Lower lobe of right lung (tissue), 2 donors: ENCODE data around the gene MAMDC4. TPM values are rescaled to one million over a fixed set of nuclear protein-coding genes. Genes with fewer than 3 reads are reported as not detected.

Experiments
- ATAC-seq, 2 donors: fragments of 200-7000 bp; cut with Tn5 transposase; one replicate each; pipeline ENCODE4 v1.9.1; 2020 to 2022; ENCODE audit warnings: mild to moderate bottlenecking in 2 of 2, moderate library complexity in 2 of 2
- DNase-seq: peaks from one replicate; pipeline ENCODE4 v3.0.0-alpha.2; 2020
- H3K27ac ChIP-seq: fragments of 200-600 bp; one replicate; pipeline ENCODE4 v1.8.0; 2022
- H3K27me3 ChIP-seq: fragments of 200-600 bp; one replicate; pipeline ENCODE4 v1.8.0; 2022; ENCODE audit warnings: low read depth
- H3K36me3 ChIP-seq: fragments of 200-600 bp; one replicate; pipeline ENCODE4 v1.8.0; 2022; ENCODE audit warnings: mild to moderate bottlenecking
- H3K4me1 ChIP-seq: fragments of 200-600 bp; one replicate; pipeline ENCODE4 v1.8.0; 2022
- H3K4me3 ChIP-seq: fragments of 200-600 bp; one replicate; pipeline ENCODE4 v1.8.0; 2022; ENCODE audit warnings: mild to moderate bottlenecking
- H3K9me3 ChIP-seq: fragments of 200-600 bp; one replicate; pipeline ENCODE4 v1.8.0; 2022
- CTCF ChIP-seq: fragments of 200-600 bp; IDR thresholded peaks from one replicate; pipeline ENCODE4 v1.8.0; 2022; ENCODE audit warnings: antibody characterized with exemption, mild to moderate bottlenecking
- intact Hi-C: fragments of 100-400 bp; cut with DNase I; formaldehyde crosslinking; loops from one replicate; pipeline ENCODE4 v1.11.0; 2022
- total RNA-seq: library from RNA; stranded (reverse); fragmentation: NEBNext Ultra II Directional; extraction: Animal tissue kit (Norgen Biotek cat#: 25700); gene quantifications from one replicate; pipeline ENCODE4 v1.2.1, GENCODE V29; 2021
- donor health status: DM: no; HTN: yes; CAD: no; lungs with severe emphysema.

The MAMDC4 gene
- total RNA-seq, 1 donor from 2014 or later, result 13.5 TPM

- H3K4me1 ChIP-seq, result peaks cover 41% of the 10 kb centered on the region
- no peaks in the 10 kb centered on the region for H3K27me3 ChIP-seq
- peak overlapping the region; percentile 21 for H3K4me3 ChIP-seq
- H3K9me3 ChIP-seq, result no peaks in the 10 kb centered on the region
- no peak for TF ChIP-seq CTCF
- peaks cover 34% of the 10 kb centered on the region for H3K36me3 ChIP-seq
- ATAC-seq (peak; percentile 52 to 63), DNase-seq (no peak)
- H3K27ac ChIP-seq, result peak overlapping the region; percentile 84
- intact Hi-C loops, result no loop called here
Measured at GRCh38 chr9:136901516-136902258, 49.5 kb downstream of the MAMDC4 start.

- H3K27me3 ChIP-seq, result no peaks in the 10 kb centered on the region
- H3K27ac ChIP-seq, result peak overlapping the region; percentile 84
- H3K4me1 ChIP-seq, result peaks cover 41% of the 10 kb centered on the region
- DNase-seq, result peak; percentile 86
- peak overlapping the region; percentile 21 for H3K4me3 ChIP-seq
- intact Hi-C loops, result no loop called here
- TF ChIP-seq CTCF, result no peak
- H3K36me3 ChIP-seq, result peaks cover 34% of the 10 kb centered on the region
- ATAC-seq, result peak; percentile 91 to 92
- no peaks in the 10 kb centered on the region for H3K9me3 ChIP-seq
Measured at GRCh38 chr9:136902259-136902821, 50.2 kb downstream of the MAMDC4 start.

GRCh38 chr9:136903041-136903554, 51.0 kb downstream of the MAMDC4 start:
- intact Hi-C loops, result no loop called here
- H3K27ac ChIP-seq, result peak overlapping the region; percentile 84
- no peak for TF ChIP-seq CTCF
- no peak for DNase-seq
- H3K4me3 ChIP-seq, result no peak overlapping the region
- ATAC-seq, result peak in 1 of 2 donors; percentile 72
- no peaks in the 10 kb centered on the region for H3K9me3 ChIP-seq
- H3K27me3 ChIP-seq, result no peaks in the 10 kb centered on the region
- peaks cover 42% of the 10 kb centered on the region for H3K36me3 ChIP-seq
- H3K4me1 ChIP-seq, result peaks cover 41% of the 10 kb centered on the region

GRCh38 chr9:136906266-136906665, 54.1 kb downstream of the MAMDC4 start:
- TF ChIP-seq CTCF, result no peak
- DNase-seq (no peak), ATAC-seq (no peak)
- H3K4me3 ChIP-seq, result no peak overlapping the region
- H3K27me3 ChIP-seq, result no peaks in the 10 kb centered on the region
- intact Hi-C loops, result no loop called here
- no peak overlapping the region for H3K27ac ChIP-seq
- no peaks in the 10 kb centered on the region for H3K9me3 ChIP-seq
- H3K36me3 ChIP-seq, result peaks cover 50% of the 10 kb centered on the region
- peaks cover 28% of the 10 kb centered on the region for H3K4me1 ChIP-seq

- ATAC-seq (no peak), DNase-seq (no peak)
- no peak for TF ChIP-seq CTCF
- Histone ChIP-seq H3K36me3 (peaks cover 55% of the 10 kb centered on the region), H3K27ac (no peak overlapping the region), H3K27me3 (no peaks in the 10 kb centered on the region), H3K4me3 (no peak overlapping the region), H3K4me1 (peaks cover 18% of the 10 kb centered on the region), H3K9me3 (no peaks in the 10 kb centered on the region)
- intact Hi-C loops, result no loop called here
Measured at GRCh38 chr9:136907011-136907914, 55.1 kb downstream of the MAMDC4 start.
